ENCODE data around the gene HLTF. TPM values are rescaled to one million over a fixed set of nuclear protein-coding genes. Genes with fewer than 3 reads are reported as not detected.
A peak's percentile ranks its signal among the peaks of the same experiment; 100 is the strongest.

Gene HLTF
- total and polyA plus RNA-seq, 2 of the 13 experiments (the other 11 are each of a cell fraction or from before 2014, with no cell fraction given): 12.0 to 22.9 TPM

GRCh38 chr3:149086232-149086988 lies at the start of gene HLTF (continued):
- no peak for TF ChIP-seq NCOA5 (CRISPR knock-in tag; IDR thresholded peaks at IDR 0.05)
- TF ChIP-seq ZFP36 (IDR thresholded peaks at IDR 0.05; ENCODE audit: borderline replicate concordance, low read depth, low read length, partially characterized antibody): no peak
- TF ChIP-seq SP5 (CRISPR knock-in tag; IDR thresholded peaks at IDR 0.05; ENCODE audit: borderline replicate concordance, low read depth): peak; percentile 89
- TF ChIP-seq STAG1 (CRISPR knock-in tag; IDR thresholded peaks at IDR 0.05): no peak; the same call in 1 of the 2 replicates
- TF ChIP-seq ZHX1 (CRISPR knock-in tag; IDR thresholded peaks at IDR 0.05; ENCODE audit: low read depth): peak; percentile 69; the same call in 1 of the 2 replicates
- no peak for TF ChIP-seq ZKSCAN8 (CRISPR knock-in tag; IDR thresholded peaks at IDR 0.05; ENCODE audit: borderline replicate concordance)
- no peak for TF ChIP-seq MAZ (IDR thresholded peaks at IDR 0.05; ENCODE audit: borderline replicate concordance, low read depth, low read length)
- TF ChIP-seq MAZ (CRISPR knock-in tag; IDR thresholded peaks at IDR 0.05; ENCODE audit: low read depth): peak; percentile 86; the same call in 1 of the 2 replicates
- no peak for TF ChIP-seq HMG20B (CRISPR knock-in tag; conservative IDR thresholded peaks at IDR 0.05)
- TF ChIP-seq TRAFD1 (CRISPR knock-in tag; IDR thresholded peaks at IDR 0.05; ENCODE audit: borderline replicate concordance): no peak
- TF ChIP-seq ZNF646 (CRISPR knock-in tag; IDR thresholded peaks at IDR 0.05): no peak
- no peak for TF ChIP-seq DZIP1 (CRISPR knock-in tag; IDR thresholded peaks at IDR 0.05)
